GM23248 (cell line): ENCODE data around the gene TDRD5. TPM values are rescaled to one million over a fixed set of nuclear protein-coding genes. Genes with fewer than 3 reads are reported as not detected.
A peak's percentile ranks its signal among the peaks of the same experiment; 100 is the strongest.
"Not testable (repeated sequence)": the region's sequence is repeated elsewhere in the genome, so short reads cannot be mapped to it uniquely, and the experiment has no call there.

ENCODE experiments used
- DNase-seq: peaks from one replicate; pipeline ENCODE4 v3.0.0-alpha.2; 2015
- H2AFZ ChIP-seq: fragments of 200-600 bp; sonication (generic); 2 replicates; pipeline ENCODE4 v1.6.1; 2016; ENCODE audit warnings: antibody characterized with exemption
- H3F3A ChIP-seq: fragments of 200-600 bp; sonication (generic); 2 replicates; pipeline ENCODE4 v1.6.1; 2016; ENCODE audit warnings: mild to moderate bottlenecking, antibody characterized with exemption, mixed run types; ENCODE audit not compliant: insufficient read depth
- H3K27ac ChIP-seq: fragments of 200-600 bp; sonication (generic); 2 replicates; pipeline ENCODE4 v1.5.1; 2016; ENCODE audit warnings: mild to moderate bottlenecking
- H3K27me3 ChIP-seq: fragments of 200-600 bp; sonication (generic); replicated peaks from 2 replicates; pipeline ENCODE4 v1.6.1; 2016; ENCODE audit warnings: mild to moderate bottlenecking; ENCODE audit not compliant: insufficient read depth
- H3K36me3 ChIP-seq: fragments of 200-600 bp; sonication (generic); 2 replicates; pipeline ENCODE4 v1.6.1; 2016; ENCODE audit warnings: low read depth, mild to moderate bottlenecking
- H3K4me1 ChIP-seq: fragments of 200-600 bp; sonication (generic); 2 replicates; pipeline ENCODE4 v1.6.1; 2016; ENCODE audit warnings: mild to moderate bottlenecking; ENCODE audit not compliant: insufficient read depth
- H3K4me2 ChIP-seq: fragments of 200-600 bp; sonication (generic); one replicate; pipeline ENCODE4 v1.6.1; 2016; ENCODE audit warnings: mild to moderate bottlenecking; ENCODE audit not compliant: unreplicated experiment
- H3K4me3 ChIP-seq: fragments of 200-600 bp; sonication (generic); 2 replicates; pipeline ENCODE4 v1.5.1; 2016; ENCODE audit warnings: mild to moderate bottlenecking
- H3K79me2 ChIP-seq: fragments of 200-600 bp; sonication (generic); 2 replicates; pipeline ENCODE4 v1.6.1; 2016; ENCODE audit warnings: mild to moderate bottlenecking; ENCODE audit not compliant: insufficient read depth
- H3K9ac ChIP-seq: fragments of 200-600 bp; sonication (generic); 2 replicates; pipeline ENCODE4 v1.6.1; 2016; ENCODE audit warnings: mild to moderate bottlenecking
- H3K9me2 ChIP-seq: fragments of 200-600 bp; sonication (generic); 2 replicates; pipeline ENCODE4 v1.6.1; 2016; ENCODE audit warnings: mixed run types, mild to moderate bottlenecking, moderate library complexity; ENCODE audit not compliant: insufficient read depth
- H3K9me3 ChIP-seq: fragments of 200-600 bp; sonication (generic); one replicate; pipeline ENCODE4 v1.6.1; 2017; ENCODE audit warnings: low read depth
- H4K20me1 ChIP-seq: fragments of 200-600 bp; sonication (generic); 2 replicates; pipeline ENCODE4 v1.6.0; 2016; ENCODE audit not compliant: insufficient read depth
- EZH2 ChIP-seq: fragments of 200-600 bp; sonication (generic); IDR thresholded peaks from 2 replicates; pipeline ENCODE4 v1.6.1; 2018; ENCODE audit warnings: antibody characterized with exemption, mild to moderate bottlenecking; ENCODE audit not compliant: insufficient read depth, poor library complexity, severe bottlenecking
- EZH2phosphoT487 ChIP-seq: fragments of 200-600 bp; sonication (generic); IDR thresholded peaks from 2 replicates; pipeline ENCODE4 v1.6.1; 2018; ENCODE audit warnings: antibody characterized with exemption, moderate library complexity, mild to moderate bottlenecking, low read depth; ENCODE audit not compliant: insufficient read depth
- WGBS, 2 experiments: methylation state at CpG; one replicate each; pipeline ENCODE4 v1.1.6; 2015 to 2017; ENCODE audit warnings: low lambda C conversion rate in 2 of 2, low coverage in 1 of 2; ENCODE audit errors: missing lambda C conversion rate in 2 of 2; 5-methylcytosine and 5-hydroxymethylcytosine counted together
- in situ Hi-C: fragments of 300-500 bp; cut with MboI; formaldehyde crosslinking; loops from 2 replicates; pipeline ENCODE4 v1.15.0; 2020
- polyA plus RNA-seq: library from polyadenylated mRNA; unstranded; fragments of >200 nt; fragmentation: Nextera tagmentation; extraction: Ambion mirVana; gene quantifications from 2 replicates; pipeline ENCODE4 v1.2.1, GENCODE V29; 2016
- total RNA-seq: library from RNA; depleted of rRNA; stranded (reverse); fragments of >200 nt; shearing (Covaris generic); gene quantifications from 2 replicates; pipeline ENCODE4 v1.2.3, GENCODE V29; 2014

Gene TDRD5
- total and polyA plus RNA-seq, 2 experiments from 2014 or later = not detected

- Histone ChIP-seq H3K4me3 (no peak overlapping the region), H3K4me1 (no peaks in the 10 kb centered on the region), H3K9me3 (no peaks in the 10 kb centered on the region), H3K27ac (no peak overlapping the region), H3K9me2 (no peaks in the 10 kb centered on the region), H3K79me2 (no peaks in the 10 kb centered on the region), H3K36me3 (no peaks in the 10 kb centered on the region), H3K4me2 (no peak overlapping the region), H3K9ac (no peak overlapping the region), H3K27me3 (no peaks in the 10 kb centered on the region), H3F3A (no peaks in the 10 kb centered on the region), H4K20me1 (no peaks in the 10 kb centered on the region), H2AFZ (no peak overlapping the region)
- no peak for DNase-seq
- TF ChIP-seq EZH2 = no peak
- in situ Hi-C loops = no loop called here
Measured at GRCh38 chr1:179632868-179633267, 41.2 kb downstream of the TDRD5 start.

- H3K27me3 ChIP-seq = no peaks in the 10 kb centered on the region
- DNase-seq = no peak
Measured at GRCh38 chr1:179637211-179637860, 45.7 kb downstream of the TDRD5 start.

GRCh38 chr1:179661018-179661417 lies 69.4 kb downstream of the TDRD5 start:
- Histone ChIP-seq H3F3A (no peaks in the 10 kb centered on the region), H2AFZ (no peak overlapping the region), H3K27ac (no peak overlapping the region), H3K9ac (no peak overlapping the region), H3K27me3 (no peaks in the 10 kb centered on the region), H3K9me2 (no peaks in the 10 kb centered on the region), H3K36me3 (no peaks in the 10 kb centered on the region), H3K4me2 (no peak overlapping the region), H3K79me2 (no peaks in the 10 kb centered on the region), H3K9me3 (no peaks in the 10 kb centered on the region), H3K4me1 (no peaks in the 10 kb centered on the region), H4K20me1 (no peaks in the 10 kb centered on the region), H3K4me3 (no peak overlapping the region)
- no peak for DNase-seq
- in situ Hi-C loops = no loop called here
- no peak for TF ChIP-seq EZH2phosphoT487
- no peak for TF ChIP-seq EZH2

More at GRCh38 chr1:179637211-179637860, 45.7 kb downstream of the TDRD5 start:
- TF ChIP-seq EZH2 (no peak), EZH2phosphoT487 (no peak)
- Histone ChIP-seq H3K36me3 (no peaks in the 10 kb centered on the region), H3K9me3 (no peaks in the 10 kb centered on the region), H3K4me1 (no peaks in the 10 kb centered on the region), H3K9me2 (no peaks in the 10 kb centered on the region), H3K9ac (no peak overlapping the region), H3K4me2 (no peak overlapping the region), H4K20me1 (no peaks in the 10 kb centered on the region), H3K27ac (no peak overlapping the region), H3F3A (no peaks in the 10 kb centered on the region), H2AFZ (no peak overlapping the region), H3K79me2 (no peaks in the 10 kb centered on the region), H3K4me3 (no peak overlapping the region)
- in situ Hi-C loops = no loop called here
- WGBS, 2 experiments = 24 to 33% methylated on average over 5 of the region's 5 CpGs

DNA sequence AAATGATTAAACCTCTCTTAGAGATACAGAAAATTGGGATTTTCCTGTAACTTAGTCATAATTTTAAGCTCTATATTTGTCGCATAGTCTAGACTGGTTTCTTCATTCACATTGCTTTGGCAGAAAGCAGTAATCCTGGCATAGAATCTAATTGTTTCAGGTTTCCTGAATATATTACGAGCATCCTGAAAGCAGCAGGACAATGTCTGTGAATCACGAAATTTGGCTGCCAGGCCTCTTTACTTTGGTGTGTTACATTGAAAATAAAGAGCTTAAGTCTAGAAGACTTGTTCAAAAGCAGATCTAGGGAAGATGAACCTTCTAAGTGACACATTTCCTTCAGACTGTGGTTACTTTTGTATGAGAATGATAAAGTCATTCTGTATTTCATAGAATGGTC lies 72.2 kb downstream of the TDRD5 start:
- DNase-seq = peak; percentile 2
- TF ChIP-seq EZH2phosphoT487 (no peak), EZH2 (no peak)
- no peaks in the 10 kb centered on the region for H3K79me2 ChIP-seq
- no peaks in the 10 kb centered on the region for H3K27me3 ChIP-seq
- H4K20me1 ChIP-seq = no peaks in the 10 kb centered on the region
- H3K4me2 ChIP-seq = no peak overlapping the region
- H2AFZ ChIP-seq = no peak overlapping the region
- 23 to 25% methylated on average over 3 of the region's 3 CpGs for WGBS, 2 experiments
- H3F3A ChIP-seq = no peaks in the 10 kb centered on the region
- no peak overlapping the region for H3K9ac ChIP-seq
- H3K36me3 ChIP-seq = no peaks in the 10 kb centered on the region
- no peak overlapping the region for H3K27ac ChIP-seq
- H3K4me1 ChIP-seq = no peaks in the 10 kb centered on the region
- H3K9me3 ChIP-seq = no peaks in the 10 kb centered on the region
- H3K4me3 ChIP-seq = no peak overlapping the region
- H3K9me2 ChIP-seq = no peaks in the 10 kb centered on the region
- in situ Hi-C loops = no loop called here

DNA sequence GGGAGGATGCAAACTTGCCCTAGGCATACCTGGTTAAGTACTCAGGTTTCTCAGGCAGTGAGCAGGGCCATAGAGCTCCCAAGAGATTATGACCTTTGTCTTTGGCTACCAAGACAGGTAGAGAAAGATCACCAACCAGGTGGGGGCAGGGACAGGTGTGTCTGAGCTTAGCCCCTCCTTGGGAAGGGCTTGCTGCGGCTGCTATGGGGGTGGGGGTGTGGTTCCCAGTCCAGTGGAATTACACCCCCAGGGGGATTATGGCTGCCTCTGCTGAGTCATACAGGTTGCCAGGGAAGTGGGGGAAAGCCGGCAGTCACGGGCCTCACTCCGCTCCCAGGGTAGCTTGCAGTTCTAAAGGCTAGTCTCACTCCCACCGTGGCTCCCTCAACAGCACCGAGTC lies 86.2 kb downstream of the TDRD5 start:
- H3F3A ChIP-seq = no peaks in the 10 kb centered on the region
- no peak overlapping the region for H3K4me3 ChIP-seq
- in situ Hi-C loops = no loop called here
- no peak overlapping the region for H3K9ac ChIP-seq
- H4K20me1 ChIP-seq = no peaks in the 10 kb centered on the region
- H3K9me3 ChIP-seq = no peaks in the 10 kb centered on the region
- H3K79me2 ChIP-seq = no peaks in the 10 kb centered on the region
- TF ChIP-seq EZH2phosphoT487 (no peak), EZH2 (no peak)
- no peak overlapping the region for H3K27ac ChIP-seq
- H3K9me2 ChIP-seq = no peaks in the 10 kb centered on the region
- 68 to 69% methylated on average over 6 of the region's 6 CpGs for WGBS, 2 experiments
- H3K4me1 ChIP-seq = no peaks in the 10 kb centered on the region
- no peaks in the 10 kb centered on the region; the same call in 1 of the 2 replicates for H3K27me3 ChIP-seq
- no peak overlapping the region for H2AFZ ChIP-seq
- no peak for DNase-seq
- no peak overlapping the region for H3K4me2 ChIP-seq
- H3K36me3 ChIP-seq = no peaks in the 10 kb centered on the region

GRCh38 chr1:179694530-179694929 lies 102.9 kb downstream of the TDRD5 start:
- H4K20me1 ChIP-seq, in situ Hi-C loops, H3K4me3 ChIP-seq, H3K4me2 ChIP-seq, H3K9me3 ChIP-seq, H2AFZ ChIP-seq, DNase-seq, H3F3A ChIP-seq, H3K36me3 ChIP-seq, H3K27ac ChIP-seq, H3K27me3 ChIP-seq, H3K9ac ChIP-seq, H3K79me2 ChIP-seq, H3K9me2 ChIP-seq, H3K4me1 ChIP-seq: not testable (repeated sequence)
- 30 to 35% methylated on average over 6 of the region's 6 CpGs for WGBS, 2 experiments
